ENCODE results near the gene IL17C. TPM values are rescaled to one million over a fixed set of nuclear protein-coding genes. Genes with fewer than 3 reads are reported as not detected.

IL17C gene
- total RNA-seq, 1 experiment from 2014 or later: 1.9 TPM

GRCh38 chr16:88654363-88655052 lies 16.1 kb downstream of the IL17C start (continued):
- TF ChIP-seq, protein P1, sequence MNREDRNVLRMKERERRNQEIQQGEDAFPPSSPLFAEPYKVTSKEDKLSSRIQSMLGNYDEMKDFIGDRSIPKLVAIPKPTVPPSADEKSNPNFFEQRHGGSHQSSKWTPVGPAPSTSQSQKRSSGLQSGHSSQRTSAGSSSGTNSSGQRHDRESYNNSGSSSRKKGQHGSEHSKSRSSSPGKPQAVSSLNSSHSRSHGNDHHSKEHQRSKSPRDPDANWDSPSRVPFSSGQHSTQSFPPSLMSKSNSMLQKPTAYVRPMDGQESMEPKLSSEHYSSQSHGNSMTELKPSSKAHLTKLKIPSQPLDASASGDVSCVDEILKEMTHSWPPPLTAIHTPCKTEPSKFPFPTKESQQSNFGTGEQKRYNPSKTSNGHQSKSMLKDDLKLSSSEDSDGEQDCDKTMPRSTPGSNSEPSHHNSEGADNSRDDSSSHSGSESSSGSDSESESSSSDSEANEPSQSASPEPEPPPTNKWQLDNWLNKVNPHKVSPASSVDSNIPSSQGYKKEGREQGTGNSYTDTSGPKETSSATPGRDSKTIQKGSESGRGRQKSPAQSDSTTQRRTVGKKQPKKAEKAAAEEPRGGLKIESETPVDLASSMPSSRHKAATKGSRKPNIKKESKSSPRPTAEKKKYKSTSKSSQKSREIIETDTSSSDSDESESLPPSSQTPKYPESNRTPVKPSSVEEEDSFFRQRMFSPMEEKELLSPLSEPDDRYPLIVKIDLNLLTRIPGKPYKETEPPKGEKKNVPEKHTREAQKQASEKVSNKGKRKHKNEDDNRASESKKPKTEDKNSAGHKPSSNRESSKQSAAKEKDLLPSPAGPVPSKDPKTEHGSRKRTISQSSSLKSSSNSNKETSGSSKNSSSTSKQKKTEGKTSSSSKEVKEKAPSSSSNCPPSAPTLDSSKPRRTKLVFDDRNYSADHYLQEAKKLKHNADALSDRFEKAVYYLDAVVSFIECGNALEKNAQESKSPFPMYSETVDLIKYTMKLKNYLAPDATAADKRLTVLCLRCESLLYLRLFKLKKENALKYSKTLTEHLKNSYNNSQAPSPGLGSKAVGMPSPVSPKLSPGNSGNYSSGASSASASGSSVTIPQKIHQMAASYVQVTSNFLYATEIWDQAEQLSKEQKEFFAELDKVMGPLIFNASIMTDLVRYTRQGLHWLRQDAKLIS (CRISPR knock-in tag; IDR thresholded peaks at IDR 0.05; ENCODE audit: borderline replicate concordance): no peak
- TF ChIP-seq RELA (CRISPR knock-in tag; IDR thresholded peaks at IDR 0.05; ENCODE audit: borderline replicate concordance): no peak
- TF ChIP-seq HMGA2 (CRISPR knock-in tag; IDR thresholded peaks at IDR 0.05): no peak
- TF ChIP-seq MYBL2 (CRISPR knock-in tag; IDR thresholded peaks at IDR 0.05): no peak
- TF ChIP-seq NR2C2 (CRISPR knock-in tag; IDR thresholded peaks at IDR 0.05): no peak

- peaks cover 8% of the 10 kb centered on the region for H3K4me1 Mint-ChIP-seq
- no peaks in the 10 kb centered on the region for H3K9me3 Mint-ChIP-seq
- peaks cover 10% of the 10 kb centered on the region; the same call in 1 of the 2 replicates for H3K36me3 Mint-ChIP-seq
- ATAC-seq: no peak
- no peak for DNase-seq (ENCODE audit: low spot score)
- no peak overlapping the region for H3K4me3 Mint-ChIP-seq
- no peaks in the 10 kb centered on the region for H3K27me3 Mint-ChIP-seq (ENCODE audit: low read depth)
- TF ChIP-seq, protein P2, sequence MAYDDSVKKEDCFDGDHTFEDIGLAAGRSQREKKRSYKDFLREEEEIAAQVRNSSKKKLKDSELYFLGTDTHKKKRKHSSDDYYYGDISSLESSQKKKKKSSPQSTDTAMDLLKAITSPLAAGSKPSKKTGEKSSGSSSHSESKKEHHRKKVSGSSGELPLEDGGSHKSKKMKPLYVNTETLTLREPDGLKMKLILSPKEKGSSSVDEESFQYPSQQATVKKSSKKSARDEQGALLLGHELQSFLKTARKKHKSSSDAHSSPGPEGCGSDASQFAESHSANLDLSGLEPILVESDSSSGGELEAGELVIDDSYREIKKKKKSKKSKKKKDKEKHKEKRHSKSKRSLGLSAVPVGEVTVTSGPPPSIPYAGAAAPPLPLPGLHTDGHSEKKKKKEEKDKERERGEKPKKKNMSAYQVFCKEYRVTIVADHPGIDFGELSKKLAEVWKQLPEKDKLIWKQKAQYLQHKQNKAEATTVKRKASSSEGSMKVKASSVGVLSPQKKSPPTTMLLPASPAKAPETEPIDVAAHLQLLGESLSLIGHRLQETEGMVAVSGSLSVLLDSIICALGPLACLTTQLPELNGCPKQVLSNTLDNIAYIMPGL (CRISPR knock-in tag; IDR thresholded peaks at IDR 0.05): no peak
- TF ChIP-seq PRRX2 (CRISPR knock-in tag; IDR thresholded peaks at IDR 0.05): no peak
- TF ChIP-seq SP1 (CRISPR knock-in tag; conservative IDR thresholded peaks at IDR 0.05): no peak
- TF ChIP-seq TP53 (CRISPR knock-in tag; IDR thresholded peaks at IDR 0.05): no peak
- TF ChIP-seq, protein P3, sequence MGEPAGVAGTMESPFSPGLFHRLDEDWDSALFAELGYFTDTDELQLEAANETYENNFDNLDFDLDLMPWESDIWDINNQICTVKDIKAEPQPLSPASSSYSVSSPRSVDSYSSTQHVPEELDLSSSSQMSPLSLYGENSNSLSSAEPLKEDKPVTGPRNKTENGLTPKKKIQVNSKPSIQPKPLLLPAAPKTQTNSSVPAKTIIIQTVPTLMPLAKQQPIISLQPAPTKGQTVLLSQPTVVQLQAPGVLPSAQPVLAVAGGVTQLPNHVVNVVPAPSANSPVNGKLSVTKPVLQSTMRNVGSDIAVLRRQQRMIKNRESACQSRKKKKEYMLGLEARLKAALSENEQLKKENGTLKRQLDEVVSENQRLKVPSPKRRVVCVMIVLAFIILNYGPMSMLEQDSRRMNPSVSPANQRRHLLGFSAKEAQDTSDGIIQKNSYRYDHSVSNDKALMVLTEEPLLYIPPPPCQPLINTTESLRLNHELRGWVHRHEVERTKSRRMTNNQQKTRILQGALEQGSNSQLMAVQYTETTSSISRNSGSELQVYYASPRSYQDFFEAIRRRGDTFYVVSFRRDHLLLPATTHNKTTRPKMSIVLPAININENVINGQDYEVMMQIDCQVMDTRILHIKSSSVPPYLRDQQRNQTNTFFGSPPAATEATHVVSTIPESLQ (CRISPR knock-in tag; IDR thresholded peaks at IDR 0.05): no peak
- no peak for TF ChIP-seq TCF7 (CRISPR knock-in tag; IDR thresholded peaks at IDR 0.05; ENCODE audit: low read depth)
- no peak for TF ChIP-seq GABPB1 (CRISPR knock-in tag; IDR thresholded peaks at IDR 0.05)
- no peak for TF ChIP-seq NFATC4 (CRISPR knock-in tag; IDR thresholded peaks at IDR 0.05)
- TF ChIP-seq, protein P4, sequence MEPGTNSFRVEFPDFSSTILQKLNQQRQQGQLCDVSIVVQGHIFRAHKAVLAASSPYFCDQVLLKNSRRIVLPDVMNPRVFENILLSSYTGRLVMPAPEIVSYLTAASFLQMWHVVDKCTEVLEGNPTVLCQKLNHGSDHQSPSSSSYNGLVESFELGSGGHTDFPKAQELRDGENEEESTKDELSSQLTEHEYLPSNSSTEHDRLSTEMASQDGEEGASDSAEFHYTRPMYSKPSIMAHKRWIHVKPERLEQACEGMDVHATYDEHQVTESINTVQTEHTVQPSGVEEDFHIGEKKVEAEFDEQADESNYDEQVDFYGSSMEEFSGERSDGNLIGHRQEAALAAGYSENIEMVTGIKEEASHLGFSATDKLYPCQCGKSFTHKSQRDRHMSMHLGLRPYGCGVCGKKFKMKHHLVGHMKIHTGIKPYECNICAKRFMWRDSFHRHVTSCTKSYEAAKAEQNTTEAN (CRISPR knock-in tag; IDR thresholded peaks at IDR 0.05): no peak
- no peak for TF ChIP-seq SMAD4 (CRISPR knock-in tag; IDR thresholded peaks at IDR 0.05)
- no peak for TF ChIP-seq ZNF121 (CRISPR knock-in tag; IDR thresholded peaks at IDR 0.05)
- TF ChIP-seq ZNF396 (CRISPR knock-in tag; IDR thresholded peaks at IDR 0.05; ENCODE audit: borderline replicate concordance): no peak
- TF ChIP-seq ARID4B (CRISPR knock-in tag; IDR thresholded peaks at IDR 0.05; ENCODE audit: borderline replicate concordance): no peak
- no peak overlapping the region for H3K27ac Mint-ChIP-seq
- POLR2A ChIA-PET: no interaction called here
- CTCF ChIA-PET: interaction anchor here (0.9 kb wide), 1 partner anchor 26 kb away, joined by 3 read pairs; no protein-coding TSS in a partner anchor
Measured at GRCh38 chr16:88655053-88655732, 16.8 kb downstream of the IL17C start.
